Gastrocnemius medialis (tissue), 4 donors: Measurements from ENCODE around the gene NCOR2. TPM values are rescaled to one million over a fixed set of nuclear protein-coding genes. Genes with fewer than 3 reads are reported as not detected.

Experiments used
- ATAC-seq, 2 donors: fragments of 150-250 bp; one replicate each; pipeline ENCODE4 v1.9.1; 2016
- DNase-seq, 2 donors: peaks; one replicate each; pipeline ENCODE4 v3.0.0-alpha.2; 2019
- H3K27ac ChIP-seq, 4 donors: fragments of 200-600 bp; sonication (generic); 1 replicate in 1 of 4; 2 replicates in 3 of 4; pipeline ENCODE4 v1.5.1; 2016 to 2018; ENCODE audit warnings: mild to moderate bottlenecking in 2 of 4, moderate library complexity in 1 of 4
- H3K27me3 ChIP-seq, 3 donors: fragments of 200-600 bp; sonication (generic) in 2 of 3; 1 replicate in 1 of 3; 2 replicates in 2 of 3; pipeline versions ENCODE4 v1.5.1 to v1.6.0; 2016 to 2019; ENCODE audit warnings: mild to moderate bottlenecking in 1 of 3, moderate library complexity in 1 of 3
- H3K36me3 ChIP-seq, 2 donors: fragments of 200-600 bp; sonication (generic) in 1 of 2; one replicate each; pipeline ENCODE4 v1.5.1; 2017 to 2018
- H3K4me1 ChIP-seq, 2 donors: fragments of 200-600 bp; sonication (generic) in 1 of 2; one replicate each; pipeline ENCODE4 v1.5.1; 2016 to 2017; ENCODE audit warnings: mild to moderate bottlenecking in 2 of 2
- H3K4me3 ChIP-seq, 4 donors: fragments of 200-600 bp; sonication (generic) in 3 of 4; 1 replicate in 1 of 4; 2 replicates in 3 of 4; pipeline ENCODE4 v1.5.1; 2016 to 2019; ENCODE audit warnings: mild to moderate bottlenecking in 2 of 4
- H3K9me3 ChIP-seq, 3 donors: fragments of 200-600 bp; sonication (generic) in 2 of 3; 1 replicate in 1 of 3; 2 replicates in 2 of 3; pipeline ENCODE4 v1.5.1; 2016 to 2019
- CTCF ChIP-seq, 5 experiments: fragments of 450-650 bp in 3 of 5; fragments of 200-600 bp in 2 of 5; sonication (generic) in 2 of 5; IDR thresholded peaks in 4 of 5; conservative IDR thresholded peaks in 1 of 5; 1 replicate in 4 of 5; 2 replicates in 1 of 5; pipeline ENCODE4 v1.5.1; 2016 to 2019; ENCODE audit warnings: antibody characterized with exemption in 5 of 5, mild to moderate bottlenecking in 3 of 5, moderate library complexity in 3 of 5
- POLR2A ChIP-seq, 2 donors: fragments of 450-650 bp; IDR thresholded peaks; one replicate each; pipeline ENCODE4 v1.6.1; 2017; ENCODE audit warnings: antibody characterized with exemption in 2 of 2, mild to moderate bottlenecking in 2 of 2, moderate library complexity in 2 of 2
- in situ Hi-C, 4 donors: fragments of 200-750 bp; cut with MboI; loops; one replicate each; pipeline versions ENCODE4 v1.15.0 to v1.8.0; 2017; ENCODE audit warnings: low sequenced_read_pairs in 4 of 4
- intact Hi-C: fragments of 100-400 bp; cut with DNase I; formaldehyde crosslinking; loops from one replicate; pipeline ENCODE4 v1.15.1; 2023; ENCODE audit warnings: low total_unique reads
- total RNA-seq, 4 donors: library from RNA; depleted of rRNA; stranded (reverse); fragments of >200 nt; gene quantifications; one replicate each; pipeline versions ENCODE4 v1.1.0 to v1.2.3, GENCODE V29; 2016

Gene NCOR2
- total RNA-seq, 4 donors from 2014 or later = 37.7 to 123 (median 105) TPM

- H3K36me3 ChIP-seq = no peaks in the 10 kb centered on the region
- H3K4me3 ChIP-seq = no peak overlapping the region
- TF ChIP-seq CTCF (IDR thresholded peaks at IDR 0.05 in 4 of 5, conservative IDR thresholded peaks at IDR 0.05 in 1 of 5) = no peak
- TF ChIP-seq POLR2A (IDR thresholded peaks at IDR 0.05) = no peak
- in situ Hi-C loops (loop anchor here in 1 of 4 donors (10.0 to 25.0 kb wide), 2 partner anchors 132 to 245 kb away; no protein-coding TSS in a partner anchor), intact Hi-C loops (loop anchor here (2.0 to 5.0 kb wide), 4 partner anchors 47 to 248 kb away; partner anchors contain the start of gene NCOR2)
- no peak for ATAC-seq
- H3K27me3 ChIP-seq = no peaks in the 10 kb centered on the region
- H3K27ac ChIP-seq = peak overlapping the region; percentile 90 to 99 (median 96)
- peaks cover 83 to 84% of the 10 kb centered on the region in 2 donors for H3K4me1 ChIP-seq
- no peaks in the 10 kb centered on the region for H3K9me3 ChIP-seq
- DNase-seq = no peak
Measured at GRCh38 chr12:124519746-124520145, 47.7 kb downstream of the NCOR2 start.

- TF ChIP-seq CTCF (IDR thresholded peaks at IDR 0.05 in 4 of 5, conservative IDR thresholded peaks at IDR 0.05 in 1 of 5) (no peak), POLR2A (IDR thresholded peaks at IDR 0.05) (peak; percentile 45 to 65)
- Histone ChIP-seq H3K9me3 (no peaks in the 10 kb centered on the region), H3K4me1 (peaks cover 83 to 94% of the 10 kb centered on the region in 2 donors), H3K27me3 (no peaks in the 10 kb centered on the region), H3K27ac (peak overlapping the region; percentile 90 to 99 (median 96)), H3K4me3 (peak overlapping the region; percentile 53 to 59 (median 54)), H3K36me3 (no peaks in the 10 kb centered on the region)
- ATAC-seq (peak; percentile 75 to 84), DNase-seq (peak; percentile 95 to 99)
- intact Hi-C loops = loop anchor here (2.0 to 5.0 kb wide), 4 partner anchors 49 to 249 kb away; partner anchors contain the start of gene NCOR2
- in situ Hi-C loops = loop anchor here in 1 of 4 donors (10.0 to 25.0 kb wide), 2 partner anchors 131 to 247 kb away; no protein-coding TSS in a partner anchor
Measured at GRCh38 chr12:124518051-124518932, 49.1 kb downstream of the NCOR2 start.
